ENCODE results near the gene WDR6. TPM values are rescaled to one million over a fixed set of nuclear protein-coding genes. Genes with fewer than 3 reads are reported as not detected.

WDR6 gene
- total RNA-seq, 1 experiment from 2014 or later: 174 TPM

DNA sequence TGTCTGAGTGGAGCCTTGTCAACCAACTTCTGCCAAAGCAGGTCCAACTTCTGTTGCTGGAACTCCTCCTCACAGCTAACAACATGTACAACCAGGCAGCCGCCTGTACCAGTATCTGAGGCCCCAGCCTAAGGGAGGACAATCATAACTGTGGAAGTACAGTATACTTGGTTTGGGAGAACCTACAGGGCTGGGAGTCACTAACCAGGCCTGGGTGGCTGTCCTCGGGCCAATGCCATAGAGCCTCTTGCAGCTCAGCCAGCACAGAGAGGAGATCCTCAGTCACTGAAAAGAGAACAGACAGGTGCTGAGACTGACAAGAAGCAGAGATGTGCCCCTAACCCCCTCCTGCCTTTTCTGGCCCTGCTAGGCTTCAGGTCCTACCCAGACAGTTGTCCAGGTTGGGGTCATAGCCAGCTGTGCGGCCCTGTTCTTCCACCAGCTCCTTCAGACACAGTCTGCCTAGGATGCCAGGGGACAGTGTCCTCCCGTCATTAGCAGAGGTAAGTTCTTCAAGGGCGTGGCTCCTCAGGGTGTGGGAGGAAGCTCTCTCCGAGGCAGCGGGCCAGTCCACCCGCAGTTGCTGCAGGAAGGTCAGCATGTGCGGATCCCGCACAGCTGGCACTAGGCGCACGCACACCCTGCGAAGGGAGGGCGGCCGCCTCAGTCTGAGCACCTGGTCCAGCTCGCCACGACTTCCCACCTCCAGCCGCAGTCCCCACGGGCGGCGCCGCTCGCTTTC lies 10.2 kb downstream of the WDR6 start:
- H3K9me3 ChIP-seq (ENCODE audit: control insufficient read depth in 1 of 2, insufficient read depth in 1 of 2, low read depth in 1 of 2, low read length in 2 of 2): no peaks in the 10 kb centered on the region
- peak overlapping the region; percentile 99 for H3K9ac ChIP-seq (ENCODE audit: low read length)
- H3K4me1 ChIP-seq (ENCODE audit: control insufficient read depth in 1 of 2, insufficient read depth in 2 of 2, low read length in 2 of 2): peaks cover 14 to 44% of the 10 kb centered on the region in 2 experiments
- H3K4me3 ChIP-seq (replicated peaks in 1 of 2; ENCODE audit: low read depth in 1 of 2, low read length in 2 of 2): peak overlapping the region; percentile 61 to 80
- peaks cover 48% of the 10 kb centered on the region for H3K79me2 ChIP-seq (ENCODE audit: insufficient read depth, low read length)
- H3K4me2 ChIP-seq (ENCODE audit: low read length): peak overlapping the region; percentile 90
- BruUV-seq (replicated peaks): no TSS peak
- peak; percentile 2 for ATAC-seq
- RAD21 ChIA-PET (ENCODE audit: low non-redundant PET in 1 of 2, low total read pairs in 2 of 2, uncharacterized antibody in 2 of 2, unreplicated experiment in 2 of 2): interaction anchor here in 1 of 2 experiments (1.0 kb wide), 1 partner anchor 10 kb away, joined by 3 read pairs; the partner anchor contains the start of gene WDR6
- H4K20me1 ChIP-seq (ENCODE audit: insufficient read depth): no peaks in the 10 kb centered on the region
- H3K36me3 ChIP-seq (ENCODE audit: control insufficient read depth in 1 of 2, insufficient read depth in 2 of 2, low read length in 2 of 2): peaks cover 13 to 31% of the 10 kb centered on the region in 2 experiments; a peak in 3 of 4 replicates
- H2AFZ ChIP-seq (ENCODE audit: low read depth, low read length, poor library complexity, severe bottlenecking): no peak overlapping the region
- H3K9me2 ChIP-seq (ENCODE audit: insufficient read depth): no peaks in the 10 kb centered on the region
- H3K27ac ChIP-seq (ENCODE audit: low read depth, low read length): peak overlapping the region; percentile 99
- intact Hi-C loops (cut with micrococcal nuclease): no loop called here
- POLR2A ChIA-PET: interaction anchor here (2.0 to 5.3 kb wide), 4 partner anchors 10 to 76 kb away, joined by 5 to 41 read pairs (median 22); partner anchors contain the start of genes IMPDH2, QRICH1 and WDR6
- TF ChIP-seq, protein P1, sequence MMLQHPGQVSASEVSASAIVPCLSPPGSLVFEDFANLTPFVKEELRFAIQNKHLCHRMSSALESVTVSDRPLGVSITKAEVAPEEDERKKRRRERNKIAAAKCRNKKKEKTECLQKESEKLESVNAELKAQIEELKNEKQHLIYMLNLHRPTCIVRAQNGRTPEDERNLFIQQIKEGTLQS (IDR thresholded peaks at IDR 0.05): no peak
- H3K27me3 ChIP-seq (ENCODE audit: insufficient read depth, low read length): no peaks in the 10 kb centered on the region
- CTCF ChIA-PET: interaction anchor here (3.0 to 3.3 kb wide), 2 partner anchors 10 to 29 kb away, joined by 15 to 16 read pairs; partner anchors contain the start of gene WDR6
- no peak for DNase-seq (ENCODE audit: low read depth, low spot score)

DNA sequence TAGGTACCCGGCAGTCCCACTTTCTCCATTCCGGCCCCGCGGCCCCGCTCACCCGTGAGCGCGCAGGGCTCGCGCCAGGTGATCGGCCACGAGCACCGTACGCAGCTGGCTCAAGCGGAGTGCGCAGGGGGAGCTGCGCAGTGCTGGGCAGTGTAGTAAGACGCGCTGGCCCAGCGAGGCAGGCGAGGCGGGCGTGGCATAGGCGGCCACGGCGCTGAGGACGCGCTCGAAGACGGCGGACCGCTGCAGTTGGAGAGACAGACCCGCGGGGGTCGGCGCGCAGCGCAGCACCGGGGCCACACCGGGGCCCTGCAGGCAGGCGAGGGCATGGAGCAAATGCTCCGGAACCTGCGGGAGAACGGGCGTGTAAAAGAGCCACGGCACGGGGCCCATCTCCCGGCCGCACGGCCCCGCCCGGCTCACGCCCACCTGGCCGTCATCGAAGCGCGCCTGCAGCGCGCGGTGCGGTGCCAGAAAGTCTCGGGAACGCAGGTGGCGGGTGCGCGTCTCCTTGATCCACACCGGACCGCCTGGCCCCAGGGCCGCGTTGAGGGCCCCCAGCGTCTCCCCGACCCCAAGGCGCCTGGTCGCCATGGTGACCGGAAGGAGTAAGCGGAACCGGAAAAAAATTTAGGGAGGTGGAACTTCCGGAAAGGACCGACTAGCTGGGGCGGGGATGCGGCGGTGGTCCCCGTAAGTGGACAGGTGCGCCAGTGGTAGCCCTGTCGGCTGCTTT lies 10.9 kb downstream of the WDR6 start, which contains the start of gene DALRD3:
DALRD3 (minus strand) TSS at position 610 of the 736 bp plus-strand sequence; CDS start at position 594, 16 bp downstream.
- Histone ChIP-seq H3K9ac (ENCODE audit: low read length) (peak within 1 kb of the TSS; percentile 99), H3K27me3 (ENCODE audit: insufficient read depth, low read length) (no peaks in the 10 kb centered on the region), H3K27ac (ENCODE audit: low read depth, low read length) (peak within 1 kb of the TSS; percentile 99), H3K4me3 (replicated peaks in 1 of 2; ENCODE audit: low read depth in 1 of 2, low read length in 2 of 2) (peak within 1 kb of the TSS; percentile 61 to 80), H3K4me2 (ENCODE audit: low read length) (peak within 1 kb of the TSS; percentile 90), H3K4me1 (ENCODE audit: control insufficient read depth in 1 of 2, insufficient read depth in 2 of 2, low read length in 2 of 2) (peaks cover 16 to 48% of the 10 kb centered on the region in 2 experiments), H3K9me3 (ENCODE audit: control insufficient read depth in 1 of 2, insufficient read depth in 1 of 2, low read depth in 1 of 2, low read length in 2 of 2) (no peaks in the 10 kb centered on the region), H2AFZ (ENCODE audit: low read depth, low read length, poor library complexity, severe bottlenecking) (no peak within 1 kb of the TSS), H3K79me2 (ENCODE audit: insufficient read depth, low read length) (peaks cover 48% of the 10 kb centered on the region), H4K20me1 (ENCODE audit: insufficient read depth) (no peaks in the 10 kb centered on the region), H3K36me3 (ENCODE audit: control insufficient read depth in 1 of 2, insufficient read depth in 2 of 2, low read length in 2 of 2) (peaks cover 13 to 33% of the 10 kb centered on the region in 2 experiments; a peak in 3 of 4 replicates), H3K9me2 (ENCODE audit: insufficient read depth) (no peaks in the 10 kb centered on the region)
- TF ChIP-seq FOSL1 (IDR thresholded peaks at IDR 0.05; ENCODE audit: low read depth): no peak
- peak; percentile 79 for TF ChIP-seq TCF7L2 (IDR thresholded peaks at IDR 0.05; ENCODE audit: borderline replicate concordance, extremely low read depth, insufficient read depth, insufficient read length)
- TF ChIP-seq, protein P2, sequence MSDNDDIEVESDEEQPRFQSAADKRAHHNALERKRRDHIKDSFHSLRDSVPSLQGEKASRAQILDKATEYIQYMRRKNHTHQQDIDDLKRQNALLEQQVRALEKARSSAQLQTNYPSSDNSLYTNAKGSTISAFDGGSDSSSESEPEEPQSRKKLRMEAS (IDR thresholded peaks at IDR 0.05): no peak
- TF ChIP-seq, protein P3, sequence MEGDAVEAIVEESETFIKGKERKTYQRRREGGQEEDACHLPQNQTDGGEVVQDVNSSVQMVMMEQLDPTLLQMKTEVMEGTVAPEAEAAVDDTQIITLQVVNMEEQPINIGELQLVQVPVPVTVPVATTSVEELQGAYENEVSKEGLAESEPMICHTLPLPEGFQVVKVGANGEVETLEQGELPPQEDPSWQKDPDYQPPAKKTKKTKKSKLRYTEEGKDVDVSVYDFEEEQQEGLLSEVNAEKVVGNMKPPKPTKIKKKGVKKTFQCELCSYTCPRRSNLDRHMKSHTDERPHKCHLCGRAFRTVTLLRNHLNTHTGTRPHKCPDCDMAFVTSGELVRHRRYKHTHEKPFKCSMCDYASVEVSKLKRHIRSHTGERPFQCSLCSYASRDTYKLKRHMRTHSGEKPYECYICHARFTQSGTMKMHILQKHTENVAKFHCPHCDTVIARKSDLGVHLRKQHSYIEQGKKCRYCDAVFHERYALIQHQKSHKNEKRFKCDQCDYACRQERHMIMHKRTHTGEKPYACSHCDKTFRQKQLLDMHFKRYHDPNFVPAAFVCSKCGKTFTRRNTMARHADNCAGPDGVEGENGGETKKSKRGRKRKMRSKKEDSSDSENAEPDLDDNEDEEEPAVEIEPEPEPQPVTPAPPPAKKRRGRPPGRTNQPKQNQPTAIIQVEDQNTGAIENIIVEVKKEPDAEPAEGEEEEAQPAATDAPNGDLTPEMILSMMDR (IDR thresholded peaks at IDR 0.05 in 2 of 3, conservative IDR thresholded peaks at IDR 0.05 in 1 of 3; ENCODE audit: borderline replicate concordance in 1 of 3, insufficient read depth in 1 of 3, low read depth in 2 of 3, low read length in 2 of 3): no peak
- TF ChIP-seq, protein P4, sequence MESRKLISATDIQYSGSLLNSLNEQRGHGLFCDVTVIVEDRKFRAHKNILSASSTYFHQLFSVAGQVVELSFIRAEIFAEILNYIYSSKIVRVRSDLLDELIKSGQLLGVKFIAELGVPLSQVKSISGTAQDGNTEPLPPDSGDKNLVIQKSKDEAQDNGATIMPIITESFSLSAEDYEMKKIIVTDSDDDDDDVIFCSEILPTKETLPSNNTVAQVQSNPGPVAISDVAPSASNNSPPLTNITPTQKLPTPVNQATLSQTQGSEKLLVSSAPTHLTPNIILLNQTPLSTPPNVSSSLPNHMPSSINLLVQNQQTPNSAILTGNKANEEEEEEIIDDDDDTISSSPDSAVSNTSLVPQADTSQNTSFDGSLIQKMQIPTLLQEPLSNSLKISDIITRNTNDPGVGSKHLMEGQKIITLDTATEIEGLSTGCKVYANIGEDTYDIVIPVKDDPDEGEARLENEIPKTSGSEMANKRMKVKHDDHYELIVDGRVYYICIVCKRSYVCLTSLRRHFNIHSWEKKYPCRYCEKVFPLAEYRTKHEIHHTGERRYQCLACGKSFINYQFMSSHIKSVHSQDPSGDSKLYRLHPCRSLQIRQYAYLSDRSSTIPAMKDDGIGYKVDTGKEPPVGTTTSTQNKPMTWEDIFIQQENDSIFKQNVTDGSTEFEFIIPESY (IDR thresholded peaks at IDR 0.05; ENCODE audit: extremely low read depth, insufficient replicate concordance, low read length): peak; percentile 7
- TF ChIP-seq POLR2A (IDR thresholded peaks at IDR 0.05; ENCODE audit: borderline replicate concordance, extremely low read depth, insufficient read depth, insufficient read length): peak; percentile 59
- peak; percentile 64; the same call in 1 of the 2 replicates for TF ChIP-seq ZFX (IDR thresholded peaks at IDR 0.05)
- TF ChIP-seq POLR2AphosphoS5 (IDR thresholded peaks at IDR 0.05; ENCODE audit: low read depth, low read length): peak; percentile 89
- no peak for TF ChIP-seq JUND (IDR thresholded peaks at IDR 0.05)
- TF ChIP-seq SP1 (IDR thresholded peaks at IDR 0.05; ENCODE audit: low read depth): no peak
- RAD21 ChIA-PET (ENCODE audit: low non-redundant PET in 1 of 2, low total read pairs in 2 of 2, uncharacterized antibody in 2 of 2, unreplicated experiment in 2 of 2): interaction anchor here in 1 of 2 experiments (1.0 kb wide), 1 partner anchor 11 kb away, joined by 3 read pairs; the partner anchor contains the start of gene WDR6
- POLR2A ChIA-PET: interaction anchor here (2.0 to 5.3 kb wide), 4 partner anchors 10 to 76 kb away, joined by 5 to 41 read pairs (median 22); partner anchors contain the start of genes IMPDH2, QRICH1 and WDR6
- ATAC-seq (peak; percentile 54), DNase-seq (ENCODE audit: low read depth, low spot score) (peak; percentile 79)
- CTCF ChIA-PET: interaction anchor here (0.6 to 3.3 kb wide), 3 partner anchors 11 to 101 kb away, joined by 3 to 16 read pairs (median 15); partner anchors contain the start of gene WDR6
- BruUV-seq (replicated peaks): no TSS peak
- intact Hi-C loops (cut with micrococcal nuclease): loop anchor here (1.0 kb wide), 1 partner anchor 11 kb away; the partner anchor contains the start of gene WDR6
